SK-N-SH (cell line): ENCODE data around the gene OR2T2. TPM values are rescaled to one million over a fixed set of nuclear protein-coding genes. Genes with fewer than 3 reads are reported as not detected.

Source experiments
- CTCF ChIA-PET: fragments of 300-600, 350-600 bp; formaldehyde crosslinking; extraction: SDS; loops from one replicate; lab custom pipeline; 2021; lab: Yijun Ruan, JAX
- POLR2A ChIA-PET: fragments of 350-600 bp; sonication (Branson Sonifier 250); formaldehyde crosslinking; extraction: SDS; loops from one replicate; lab custom pipeline; 2020; ENCODE audit warnings: antibody characterized with exemption, inconsistent platforms; lab: Yijun Ruan, JAX
- DNase-seq: peaks from one replicate; pipeline ENCODE4 v3.0.0; 2012
- H2AFZ ChIP-seq: fragments of 200-600 bp; sonication (generic); 2 replicates; pipeline ENCODE4 v1.8.1; 2016; ENCODE audit warnings: antibody characterized with exemption, mild to moderate bottlenecking, low read depth
- H3F3A ChIP-seq: fragments of 200-600 bp; sonication (generic); replicated peaks from 2 replicates; pipeline ENCODE3; 2016; ENCODE audit warnings: antibody characterized with exemption, mild to moderate bottlenecking; ENCODE audit not compliant: insufficient read depth
- H3K27ac ChIP-seq, 2 experiments: fragments of 200-500 bp in 1 of 2; fragments of 200-600 bp in 1 of 2; sonication (Bioruptor generic) in 1 of 2; sonication (generic), shearing (Covaris generic) in 1 of 2; 2 replicates each; pipeline versions ENCODE4 v1.5.1 to v1.6.1; 2014 to 2016; ENCODE audit warnings: low read depth in 2 of 2, inconsistent platforms in 1 of 2, low read length in 1 of 2, mild to moderate bottlenecking in 1 of 2, mixed read lengths in 1 of 2
- H3K27me3 ChIP-seq: fragments of 200-600 bp; sonication (generic), shearing (Covaris generic); 2 replicates; pipeline ENCODE4 v1.6.1; 2016; ENCODE audit warnings: mixed run types; ENCODE audit not compliant: insufficient read depth
- H3K36me3 ChIP-seq, 2 experiments: fragments of 200-500 bp in 1 of 2; fragments of 200-600 bp in 1 of 2; sonication (Bioruptor generic) in 1 of 2; sonication (generic) in 1 of 2; replicated peaks in 1 of 2; 2 replicates each; pipeline versions ENCODE3 to v1.5.1; 2014 to 2016; ENCODE audit warnings: low read length in 1 of 2, mild to moderate bottlenecking in 1 of 2; ENCODE audit not compliant: insufficient read depth in 2 of 2, control insufficient read depth in 1 of 2
- H3K4me1 ChIP-seq, 2 experiments: fragments of 200-500 bp in 1 of 2; fragments of 200-600 bp in 1 of 2; sonication (Bioruptor generic) in 1 of 2; sonication (generic), shearing (Covaris generic) in 1 of 2; 2 replicates each; pipeline versions ENCODE4 v1.5.1 to v1.6.1; 2014 to 2016; ENCODE audit warnings: low read depth in 1 of 2, low read length in 1 of 2, mixed run types in 1 of 2; ENCODE audit not compliant: insufficient read depth in 2 of 2, control insufficient read depth in 1 of 2
- H3K4me2 ChIP-seq: fragments of 200-600 bp; sonication (generic), shearing (Covaris generic); 2 replicates; pipeline ENCODE4 v1.6.1; 2017; ENCODE audit warnings: mixed run types
- H3K4me3 ChIP-seq, 2 experiments: fragments of 200-500 bp in 1 of 2; fragments of 200-600 bp in 1 of 2; sonication (Bioruptor generic) in 1 of 2; sonication (generic), shearing (Covaris generic) in 1 of 2; 2 replicates each; pipeline versions ENCODE4 v1.5.1 to v1.8.1; 2014 to 2016; ENCODE audit warnings: low read depth in 2 of 2, inconsistent platforms in 1 of 2, low read length in 1 of 2, mild to moderate bottlenecking in 1 of 2, mixed read lengths in 1 of 2, moderate library complexity in 1 of 2
- H3K79me2 ChIP-seq: fragments of 200-600 bp; sonication (generic); 2 replicates; pipeline ENCODE4 v1.8.1; 2017; ENCODE audit warnings: mild to moderate bottlenecking; ENCODE audit not compliant: insufficient read depth
- H3K9ac ChIP-seq: fragments of 200-600 bp; sonication (generic); 2 replicates; pipeline ENCODE4 v1.6.1; 2017; ENCODE audit warnings: mixed run types
- H3K9me2 ChIP-seq: fragments of 200-600 bp; sonication (generic); 2 replicates; pipeline ENCODE4 v1.6.1; 2017; ENCODE audit warnings: mixed run types
- H3K9me3 ChIP-seq: fragments of 200-600 bp; sonication (generic); 2 replicates; pipeline ENCODE4 v1.6.1; 2017; ENCODE audit warnings: mixed run types, mild to moderate bottlenecking, moderate library complexity
- H4K20me1 ChIP-seq: fragments of 200-600 bp; sonication (generic); 2 replicates; pipeline ENCODE4 v1.6.1; 2017; ENCODE audit warnings: mild to moderate bottlenecking, mixed run types; ENCODE audit not compliant: insufficient read depth
- ELF1 ChIP-seq: IDR thresholded peaks from 2 replicates; pipeline ENCODE4 v1.4.0; 2012
- EZH2phosphoT487 ChIP-seq: fragments of 200-600 bp; sonication (generic); IDR thresholded peaks from 2 replicates; pipeline ENCODE4 v1.6.1; 2017; ENCODE audit warnings: low read depth, mixed run types, mild to moderate bottlenecking, antibody characterized with exemption, moderate library complexity, borderline replicate concordance
- FOXJ3 ChIP-seq: sonication (generic); formaldehyde crosslinking; IDR thresholded peaks from 2 replicates; pipeline ENCODE4 v1.5.1; 2020; ENCODE audit warnings: mild to moderate bottlenecking, missing genetic modification reagents
- FOXM1 ChIP-seq: IDR thresholded peaks from 2 replicates; pipeline ENCODE4 v1.4.0; 2012; ENCODE audit warnings: low read depth, mild to moderate bottlenecking
- GATA2 ChIP-seq: sonication (generic); formaldehyde crosslinking; IDR thresholded peaks from 2 replicates; pipeline ENCODE4 v1.5.0; 2020; ENCODE audit warnings: mild to moderate bottlenecking, missing genetic modification reagents
- MEF2A ChIP-seq: IDR thresholded peaks from 2 replicates; pipeline ENCODE4 v1.4.0; 2012; ENCODE audit warnings: low read depth, borderline replicate concordance
- MXI1 ChIP-seq: IDR thresholded peaks from 2 replicates; pipeline ENCODE4 v1.6.1; 2012; ENCODE audit warnings: mild to moderate bottlenecking, low read depth, low read length, improper control_type of control experiment
- NRF1 ChIP-seq: IDR thresholded peaks from 2 replicates; pipeline ENCODE4 v1.6.1; 2012; ENCODE audit warnings: low read depth, mild to moderate bottlenecking, low read length
- POLR2AphosphoS5 ChIP-seq: IDR thresholded peaks from 2 replicates; pipeline ENCODE4 v1.6.1; 2012; ENCODE audit warnings: low read depth, low read length
- RFX5 ChIP-seq: IDR thresholded peaks from 2 replicates; pipeline ENCODE4 v1.6.1; 2012; ENCODE audit warnings: mild to moderate bottlenecking, improper control_type of control experiment, low read length
- RXRA ChIP-seq: IDR thresholded peaks from 2 replicates; pipeline ENCODE4 v1.4.0; 2012; ENCODE audit warnings: low read depth, mild to moderate bottlenecking, borderline replicate concordance
- SIN3A ChIP-seq: IDR thresholded peaks from 2 replicates; pipeline ENCODE4 v1.6.1; 2012; ENCODE audit warnings: low read depth, mild to moderate bottlenecking, low read length, moderate library complexity, borderline replicate concordance
- SMC3 ChIP-seq: IDR thresholded peaks from 2 replicates; pipeline ENCODE4 v1.6.1; 2012; ENCODE audit warnings: low read depth, low read length, improper control_type of control experiment
- TAF1 ChIP-seq: IDR thresholded peaks from 2 replicates; pipeline ENCODE4 v1.6.1; 2012; ENCODE audit warnings: low read depth, mild to moderate bottlenecking, low read length, moderate library complexity, borderline replicate concordance
- TCF12 ChIP-seq: IDR thresholded peaks from 2 replicates; pipeline ENCODE4 v1.4.0; 2012
- YY1 ChIP-seq: IDR thresholded peaks from 2 replicates; pipeline ENCODE4 v1.4.0; 2012; ENCODE audit warnings: low read depth, mild to moderate bottlenecking
- WGBS: methylation state at CpG from one replicate; pipeline ENCODE4 v1.1.6; 2017; ENCODE audit warnings: low lambda C conversion rate; 5-methylcytosine and 5-hydroxymethylcytosine counted together
- polyA plus RNA-seq, 3 experiments: library from polyadenylated mRNA; depleted of rRNA; stranded (reverse); fragments of >200 nt; gene quantifications; 2 replicates each; pipeline ENCODE4 v1.2.3, GENCODE V29; 2012
- TF ChIP-seq, protein P1 (sequence below): fragments of 150-350 bp; IDR thresholded peaks from 2 replicates; pipeline ENCODE4 v1.6.1; 2016; ENCODE audit warnings: mild to moderate bottlenecking, low read depth, low read length
- TF ChIP-seq, protein P2 (sequence below): fragments of 150-350 bp; IDR thresholded peaks from 2 replicates; pipeline ENCODE4 v1.6.1; 2017; ENCODE audit warnings: antibody characterized with exemption, low read length, low read depth, borderline replicate concordance
- TF ChIP-seq, protein P3 (sequence below): IDR thresholded peaks from 2 replicates; pipeline ENCODE4 v1.4.0; 2012; ENCODE audit warnings: low read depth, borderline replicate concordance
- TF ChIP-seq, protein P4 (sequence below): IDR thresholded peaks from 2 replicates; pipeline ENCODE4 v1.4.0; 2012; ENCODE audit warnings: low read depth, borderline replicate concordance

The OR2T2 gene
- polyA plus RNA-seq, 1 of the 3 experiments (the other 2 are of a cell fraction), result not detected

DNA sequence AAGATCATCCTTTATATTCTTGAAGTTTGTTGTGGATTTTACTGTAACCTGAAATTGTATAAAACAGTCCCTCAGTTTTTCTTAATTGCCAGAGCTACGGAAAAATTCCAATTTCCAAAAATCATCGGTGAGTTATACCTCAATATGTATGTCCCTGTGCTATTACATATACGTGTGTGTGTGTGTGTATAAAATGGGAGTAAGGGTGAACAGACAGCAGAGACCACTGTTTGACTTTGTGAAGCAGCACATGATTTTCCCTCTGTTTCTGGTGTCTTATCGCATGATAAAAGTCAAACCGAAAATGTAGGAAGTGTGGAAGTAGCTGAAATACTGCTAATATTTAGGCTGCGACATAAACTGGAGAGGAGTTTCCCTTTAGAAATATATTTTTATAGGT is 41.4 kb upstream of the OR2T2 start:
- Histone ChIP-seq H3K79me2 (no peaks in the 10 kb centered on the region), H4K20me1 (no peaks in the 10 kb centered on the region), H3K9me3 (no peaks in the 10 kb centered on the region), H3K27ac (no peak overlapping the region), H3K9ac (no peak overlapping the region), H3K4me2 (no peak overlapping the region), H3K9me2 (no peaks in the 10 kb centered on the region), H3K4me3 (no peak overlapping the region), H3K4me1 (no peaks in the 10 kb centered on the region), H2AFZ (no peak overlapping the region), H3F3A (no peaks in the 10 kb centered on the region), H3K36me3 (no peaks in the 10 kb centered on the region), H3K27me3 (no peaks in the 10 kb centered on the region)
- TF ChIP-seq TAF1 (no peak), GATA2 (CRISPR knock-in tag) (no peak), YY1 (no peak), EZH2phosphoT487 (no peak), FOXJ3 (CRISPR knock-in tag) (no peak), FOXM1 (no peak), SIN3A (no peak), RFX5 (no peak), NRF1 (no peak), TCF12 (no peak), RXRA (no peak), POLR2AphosphoS5 (no peak), SMC3 (no peak), MXI1 (no peak), MEF2A (no peak), ELF1 (no peak)
- TF ChIP-seq, protein P1, sequence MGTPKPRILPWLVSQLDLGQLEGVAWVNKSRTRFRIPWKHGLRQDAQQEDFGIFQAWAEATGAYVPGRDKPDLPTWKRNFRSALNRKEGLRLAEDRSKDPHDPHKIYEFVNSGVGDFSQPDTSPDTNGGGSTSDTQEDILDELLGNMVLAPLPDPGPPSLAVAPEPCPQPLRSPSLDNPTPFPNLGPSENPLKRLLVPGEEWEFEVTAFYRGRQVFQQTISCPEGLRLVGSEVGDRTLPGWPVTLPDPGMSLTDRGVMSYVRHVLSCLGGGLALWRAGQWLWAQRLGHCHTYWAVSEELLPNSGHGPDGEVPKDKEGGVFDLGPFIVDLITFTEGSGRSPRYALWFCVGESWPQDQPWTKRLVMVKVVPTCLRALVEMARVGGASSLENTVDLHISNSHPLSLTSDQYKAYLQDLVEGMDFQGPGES, result no peak
- TF ChIP-seq, protein P2, sequence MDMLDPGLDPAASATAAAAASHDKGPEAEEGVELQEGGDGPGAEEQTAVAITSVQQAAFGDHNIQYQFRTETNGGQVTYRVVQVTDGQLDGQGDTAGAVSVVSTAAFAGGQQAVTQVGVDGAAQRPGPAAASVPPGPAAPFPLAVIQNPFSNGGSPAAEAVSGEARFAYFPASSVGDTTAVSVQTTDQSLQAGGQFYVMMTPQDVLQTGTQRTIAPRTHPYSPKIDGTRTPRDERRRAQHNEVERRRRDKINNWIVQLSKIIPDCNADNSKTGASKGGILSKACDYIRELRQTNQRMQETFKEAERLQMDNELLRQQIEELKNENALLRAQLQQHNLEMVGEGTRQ, result no peak
- TF ChIP-seq, protein P3, sequence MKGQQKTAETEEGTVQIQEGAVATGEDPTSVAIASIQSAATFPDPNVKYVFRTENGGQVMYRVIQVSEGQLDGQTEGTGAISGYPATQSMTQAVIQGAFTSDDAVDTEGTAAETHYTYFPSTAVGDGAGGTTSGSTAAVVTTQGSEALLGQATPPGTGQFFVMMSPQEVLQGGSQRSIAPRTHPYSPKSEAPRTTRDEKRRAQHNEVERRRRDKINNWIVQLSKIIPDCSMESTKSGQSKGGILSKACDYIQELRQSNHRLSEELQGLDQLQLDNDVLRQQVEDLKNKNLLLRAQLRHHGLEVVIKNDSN, result no peak
- TF ChIP-seq, protein P4, sequence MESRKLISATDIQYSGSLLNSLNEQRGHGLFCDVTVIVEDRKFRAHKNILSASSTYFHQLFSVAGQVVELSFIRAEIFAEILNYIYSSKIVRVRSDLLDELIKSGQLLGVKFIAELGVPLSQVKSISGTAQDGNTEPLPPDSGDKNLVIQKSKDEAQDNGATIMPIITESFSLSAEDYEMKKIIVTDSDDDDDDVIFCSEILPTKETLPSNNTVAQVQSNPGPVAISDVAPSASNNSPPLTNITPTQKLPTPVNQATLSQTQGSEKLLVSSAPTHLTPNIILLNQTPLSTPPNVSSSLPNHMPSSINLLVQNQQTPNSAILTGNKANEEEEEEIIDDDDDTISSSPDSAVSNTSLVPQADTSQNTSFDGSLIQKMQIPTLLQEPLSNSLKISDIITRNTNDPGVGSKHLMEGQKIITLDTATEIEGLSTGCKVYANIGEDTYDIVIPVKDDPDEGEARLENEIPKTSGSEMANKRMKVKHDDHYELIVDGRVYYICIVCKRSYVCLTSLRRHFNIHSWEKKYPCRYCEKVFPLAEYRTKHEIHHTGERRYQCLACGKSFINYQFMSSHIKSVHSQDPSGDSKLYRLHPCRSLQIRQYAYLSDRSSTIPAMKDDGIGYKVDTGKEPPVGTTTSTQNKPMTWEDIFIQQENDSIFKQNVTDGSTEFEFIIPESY, result no peak
- WGBS, result 50% methylated on average over 6 of the region's 6 CpGs
- CTCF ChIA-PET, result interaction anchor here (0.8 to 1.2 kb wide), 2 partner anchors 20 to 37 kb away, joined by 3 read pairs; no protein-coding TSS in a partner anchor
- no peak for DNase-seq
- POLR2A ChIA-PET, result no interaction called here
